ENCODE measurements around the gene KIAA0825. TPM values are rescaled to one million over a fixed set of nuclear protein-coding genes. Genes with fewer than 3 reads are reported as not detected.

Gene KIAA0825
- total RNA-seq, 4 donors from 2014 or later: 12.5 to 32.6 (median 15.9) TPM

DNA sequence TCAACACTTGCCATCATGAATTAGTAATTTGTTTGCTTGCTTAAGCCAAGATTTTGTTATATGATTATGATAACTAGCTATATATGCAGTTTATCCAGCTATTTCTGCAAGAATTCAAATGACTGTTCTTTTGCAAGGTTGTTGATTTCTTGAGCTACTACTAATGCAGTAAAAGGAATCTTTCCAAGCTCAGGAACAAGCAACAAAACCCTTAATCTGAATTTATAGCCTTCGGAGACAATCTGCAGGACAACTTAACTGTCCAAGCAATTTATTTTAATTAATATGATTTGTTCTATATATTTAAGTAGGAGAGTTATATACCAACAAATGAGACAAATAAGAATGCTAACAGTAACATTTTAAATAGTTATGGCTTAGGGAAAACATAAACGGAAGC, 450.3 kb downstream of the KIAA0825 start:
- no peak for TF ChIP-seq CTCF (IDR thresholded peaks at IDR 0.05)
- TF ChIP-seq POLR2A (IDR thresholded peaks at IDR 0.05): no peak
- Histone ChIP-seq H3K9me3 (no peaks in the 10 kb centered on the region), H3K27me3 (no peaks in the 10 kb centered on the region), H3K4me3 (replicated peaks in 1 of 3) (no peak overlapping the region), H3K4me1 (no peaks in the 10 kb centered on the region), H3K27ac (no peak overlapping the region), H3K36me3 (no peaks in the 10 kb centered on the region)
- intact Hi-C loops (cut with DNase I): no loop called here
- DNase-seq: no peak
- WGBS, 2 donors: 92 to 93% methylated on average over 2 of the region's 2 CpGs

GRCh38 chr5:94161801-94162200, 456.6 kb downstream of the KIAA0825 start:
- TF ChIP-seq POLR2A (IDR thresholded peaks at IDR 0.05) (no peak), CTCF (IDR thresholded peaks at IDR 0.05) (no peak)
- Histone ChIP-seq H3K36me3 (no peaks in the 10 kb centered on the region), H3K27ac (no peak overlapping the region), H3K9me3 (no peaks in the 10 kb centered on the region), H3K27me3 (no peaks in the 10 kb centered on the region), H3K4me3 (replicated peaks in 1 of 3) (no peak overlapping the region), H3K4me1 (no peaks in the 10 kb centered on the region)
- intact Hi-C loops (cut with DNase I): no loop called here
- 84 to 91% methylated on average over 1 of the region's 1 CpG for WGBS, 2 donors
- no peak for DNase-seq

GRCh38 chr5:94159144-94159543, 459.3 kb downstream of the KIAA0825 start:
- TF ChIP-seq POLR2A (IDR thresholded peaks at IDR 0.05): no peak
- TF ChIP-seq CTCF (IDR thresholded peaks at IDR 0.05): no peak
- H3K27me3 ChIP-seq: no peaks in the 10 kb centered on the region
- DNase-seq: no peak
- 80 to 88% methylated on average over 4 of the region's 4 CpGs for WGBS, 2 donors
- no peaks in the 10 kb centered on the region for H3K9me3 ChIP-seq
- intact Hi-C loops (cut with DNase I): no loop called here
- H3K4me3 ChIP-seq (replicated peaks in 1 of 3): no peak overlapping the region
- H3K4me1 ChIP-seq: no peaks in the 10 kb centered on the region
- no peaks in the 10 kb centered on the region for H3K36me3 ChIP-seq
- no peak overlapping the region for H3K27ac ChIP-seq

GRCh38 chr5:94157704-94158539, 460.5 kb downstream of the KIAA0825 start:
- intact Hi-C loops (cut with DNase I): no loop called here
- WGBS, 2 donors: 75 to 84% methylated on average over 4 of the region's 4 CpGs
- no peaks in the 10 kb centered on the region for H3K9me3 ChIP-seq
- TF ChIP-seq POLR2A (IDR thresholded peaks at IDR 0.05) (no peak), CTCF (IDR thresholded peaks at IDR 0.05) (no peak)
- H3K36me3 ChIP-seq: no peaks in the 10 kb centered on the region
- H3K4me3 ChIP-seq (replicated peaks in 1 of 3): no peak overlapping the region
- no peak overlapping the region for H3K27ac ChIP-seq
- no peak for DNase-seq
- no peaks in the 10 kb centered on the region for H3K27me3 ChIP-seq
- no peaks in the 10 kb centered on the region for H3K4me1 ChIP-seq

DNA sequence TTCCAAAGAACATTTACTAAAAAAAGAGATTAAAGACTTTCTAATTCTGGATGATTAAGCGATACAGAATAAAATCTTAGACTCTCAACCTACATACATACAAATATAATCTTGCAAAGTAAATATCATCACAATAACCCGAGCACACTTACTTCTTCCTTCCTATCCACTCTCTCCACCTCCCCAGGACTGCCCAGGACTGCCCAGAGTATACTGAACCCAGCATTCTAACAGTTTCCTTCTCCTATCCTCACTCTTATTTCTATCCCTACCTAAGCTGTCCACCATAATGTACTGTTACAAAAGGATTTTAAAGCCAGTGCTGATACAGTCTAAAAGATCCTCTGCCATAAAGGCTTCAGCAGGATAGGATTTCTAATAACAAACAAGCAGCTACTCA, 463.7 kb downstream of the KIAA0825 start:
- H3K4me1 ChIP-seq: no peaks in the 10 kb centered on the region
- intact Hi-C loops (cut with DNase I): no loop called here
- no peaks in the 10 kb centered on the region for H3K36me3 ChIP-seq
- 85 to 90% methylated on average over 2 of the region's 2 CpGs for WGBS, 2 donors
- DNase-seq: no peak
- TF ChIP-seq POLR2A (IDR thresholded peaks at IDR 0.05) (no peak), CTCF (IDR thresholded peaks at IDR 0.05) (no peak)
- H3K27me3 ChIP-seq: no peaks in the 10 kb centered on the region
- no peaks in the 10 kb centered on the region for H3K9me3 ChIP-seq
- no peak overlapping the region for H3K4me3 ChIP-seq (replicated peaks in 1 of 3)
- no peak overlapping the region for H3K27ac ChIP-seq
